NOMO-1 treated with dmso at 0.1 percent for 144 hours (cell line): ENCODE results near the gene PCLAF.
"Not testable (repeated sequence)": the region's sequence is repeated elsewhere in the genome, so short reads cannot be mapped to it uniquely, and the experiment has no call there.

Experiments
- DNase-seq: peaks from one replicate; lab custom pipeline; 2025; ENCODE audit not compliant: unreplicated experiment; lab: John Stamatoyannopoulos, UW

Gene PCLAF

DNA sequence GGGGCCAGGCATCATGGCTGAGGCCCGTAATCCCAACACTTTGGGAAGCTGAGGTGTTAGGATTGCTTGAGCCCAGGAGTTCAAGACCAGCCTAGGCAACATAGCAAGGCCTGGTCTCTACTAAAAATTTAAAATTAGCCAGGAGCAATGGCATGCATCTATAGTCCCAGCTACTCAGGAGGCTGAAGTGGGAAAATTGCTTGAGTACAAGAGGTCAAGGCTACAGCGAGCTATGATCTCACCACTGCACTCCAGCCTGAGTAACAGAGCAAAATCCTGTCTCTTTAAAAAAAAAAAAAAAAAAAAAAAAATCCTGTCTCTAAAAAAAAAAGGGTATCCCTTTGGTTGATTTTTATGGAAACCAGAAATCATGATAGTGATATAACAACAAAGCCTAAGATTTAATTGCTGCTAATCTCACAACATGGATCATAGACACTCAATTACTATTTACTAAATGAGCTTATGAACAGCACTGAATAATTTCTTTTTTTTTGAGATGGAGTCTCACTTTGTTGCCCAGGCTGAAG is 12.1 kb downstream of the PCLAF start:
- DNase-seq, result no peak

DNA sequence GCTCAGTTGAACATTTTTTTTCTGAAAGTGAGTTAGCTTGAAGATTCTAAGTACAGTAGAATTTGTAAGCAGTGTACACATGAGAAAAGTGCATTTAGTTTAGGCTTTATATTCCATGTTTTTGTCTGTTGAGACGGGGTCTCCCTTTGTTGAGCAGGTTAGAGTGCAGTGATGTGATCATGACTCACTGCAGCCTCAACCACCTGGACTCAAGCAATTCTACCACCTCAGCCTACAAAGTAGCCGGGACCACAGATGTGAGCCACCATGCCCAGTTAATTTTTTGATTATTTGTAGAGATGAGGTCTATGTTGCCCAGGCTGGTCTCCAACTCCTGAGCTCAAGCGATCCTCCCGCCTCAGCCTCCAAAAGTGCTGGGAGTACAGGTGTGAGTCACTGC is 20.0 kb downstream of the PCLAF start:
- no peak for DNase-seq

- DNase-seq, result no peak
These were observed 24.6 kb downstream of the PCLAF start for GRCh38 chr15:64356710-64357040.

GRCh38 chr15:64355944-64356709 is 25.1 kb downstream of the PCLAF start, which contains the start of gene CSNK1G1:
CSNK1G1 (minus strand) TSS chr15:64356173; CDS start chr15:64300499, 55,674 bp downstream.
- DNase-seq, result peak; percentile 92

- peak; percentile 22 for DNase-seq
These were observed 25.8 kb downstream of the PCLAF start for GRCh38 chr15:64355348-64355943.

GRCh38 chr15:64354688-64355344 is 26.4 kb downstream of the PCLAF start:
- no peak for DNase-seq

DNA sequence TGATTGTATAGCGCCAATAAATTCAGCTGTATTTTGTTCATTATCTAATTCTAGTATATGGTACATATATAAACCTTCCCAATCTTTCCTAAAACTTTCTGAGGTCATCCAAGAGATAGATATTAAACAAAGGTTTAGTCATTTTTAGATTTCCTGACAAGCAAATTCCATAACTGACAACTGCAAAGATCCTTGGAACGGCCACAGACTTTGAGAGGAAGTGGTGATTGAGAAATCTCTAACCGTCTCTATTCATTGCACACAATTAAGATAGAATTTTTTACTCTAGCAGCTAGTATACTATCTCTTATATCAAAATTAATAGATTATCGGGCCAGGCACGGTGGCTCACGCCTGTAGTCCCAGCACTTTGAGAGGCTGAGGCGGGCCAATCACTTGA is 30.0 kb downstream of the PCLAF start:
- no peak for DNase-seq

DNA sequence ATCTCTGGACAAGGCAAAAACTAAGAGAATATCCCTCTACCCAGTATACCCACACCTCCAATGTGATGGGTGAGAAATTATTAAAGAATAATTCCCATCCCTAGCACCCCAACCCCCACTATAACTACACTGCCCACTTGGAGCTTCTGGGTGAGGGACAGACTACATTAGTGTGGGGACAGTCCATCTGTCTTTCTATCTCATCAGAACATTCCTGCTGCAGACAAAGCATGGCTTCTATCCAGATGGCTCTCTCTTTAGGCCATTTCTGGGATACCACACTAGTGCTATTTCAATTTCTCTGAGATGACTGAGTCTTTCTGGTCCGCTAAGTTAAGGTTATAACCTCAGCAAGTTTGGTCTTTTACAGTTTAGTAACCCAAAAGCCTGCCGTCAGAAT is 31.9 kb downstream of the PCLAF start:
- no peak for DNase-seq

GRCh38 chr15:64348455-64348854 is 32.8 kb downstream of the PCLAF start:
- DNase-seq, result no peak

DNA sequence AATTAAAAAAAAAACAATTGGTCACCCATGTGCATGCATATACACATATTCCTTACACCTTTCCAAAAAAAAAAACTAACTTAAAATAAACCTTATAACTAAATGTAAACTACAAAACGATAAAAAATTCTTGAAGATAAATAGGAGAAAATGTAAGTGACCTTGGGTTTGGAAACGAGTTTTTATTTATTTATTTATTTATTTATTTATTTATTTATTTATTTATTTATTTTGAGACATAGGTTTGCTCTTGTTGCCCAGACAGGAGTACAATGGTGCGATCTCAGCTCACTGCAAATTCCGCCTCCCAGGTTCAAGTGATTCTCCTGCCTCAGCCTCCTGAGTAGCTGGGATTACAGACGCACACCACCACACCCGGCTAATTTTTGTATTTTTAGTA is 35.0 kb downstream of the PCLAF start:
- not testable (repeated sequence) for DNase-seq

DNA sequence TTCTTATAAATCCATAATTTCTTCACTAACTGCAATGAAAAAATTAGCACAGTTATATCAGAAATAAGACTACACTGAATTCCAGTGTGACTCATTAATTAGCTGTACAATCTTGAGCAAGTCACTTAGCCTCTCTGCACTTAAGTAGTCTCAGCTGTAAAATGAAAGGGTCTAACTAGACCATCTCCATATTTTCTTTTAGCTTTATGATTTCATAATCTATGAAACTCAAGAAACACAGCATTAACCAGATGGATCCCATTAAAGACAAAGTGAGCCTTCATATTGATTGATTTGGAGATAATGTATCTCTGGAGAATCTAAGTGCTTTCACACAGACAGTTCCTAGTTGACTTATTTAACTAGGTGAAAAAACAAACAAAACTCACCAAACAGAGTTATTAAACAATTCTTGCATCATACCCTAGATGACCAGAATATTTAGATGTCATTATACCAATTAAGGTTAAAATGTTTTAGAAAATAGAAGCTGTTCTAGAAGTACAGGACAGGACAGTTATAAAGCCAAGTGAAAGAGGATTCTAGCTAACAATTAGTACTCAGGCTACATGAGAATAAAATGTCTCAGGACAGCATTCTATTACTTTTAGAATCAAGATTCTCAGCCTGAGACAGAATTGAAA is 36.5 kb downstream of the PCLAF start:
- no peak for DNase-seq

DNA sequence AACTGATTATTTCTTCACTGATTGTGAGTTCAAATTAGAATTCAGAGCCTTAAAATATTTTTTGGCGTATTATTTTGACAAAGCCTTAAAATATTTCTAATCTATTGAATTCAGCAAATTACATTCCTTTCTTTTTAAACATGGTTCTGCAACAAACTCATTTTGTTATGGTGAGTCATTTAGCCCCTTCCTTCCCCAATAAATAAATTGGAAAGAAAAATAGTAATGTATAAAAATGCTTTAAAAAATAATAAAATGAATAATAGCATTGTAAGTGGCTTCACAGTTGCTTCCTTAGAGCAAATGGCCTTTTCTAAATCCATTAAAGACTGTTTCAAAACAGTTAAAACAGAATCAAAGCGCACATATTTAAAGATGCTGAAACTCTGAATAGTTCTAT is 37.4 kb downstream of the PCLAF start:
- DNase-seq, result no peak

DNA sequence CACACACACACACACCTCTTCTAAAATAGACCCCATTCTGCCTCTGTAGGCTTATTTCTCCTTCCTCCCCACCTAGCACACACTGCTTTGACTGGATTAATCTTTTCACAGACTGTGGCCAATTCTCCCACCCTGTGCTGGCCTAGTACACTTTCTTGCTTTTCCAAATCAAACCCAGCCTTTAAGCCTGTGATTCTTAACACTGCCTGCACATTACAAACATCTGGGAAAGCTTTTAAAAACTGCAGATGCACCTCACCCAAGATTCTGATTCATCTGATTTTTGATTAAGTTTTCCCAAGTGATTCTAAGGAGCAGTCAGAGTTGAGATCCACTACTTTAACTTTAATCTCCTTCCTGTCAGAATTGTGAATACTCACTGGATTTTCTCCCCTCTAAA is 38.0 kb downstream of the PCLAF start:
- no peak for DNase-seq

- DNase-seq, result no peak
These were observed 39.3 kb downstream of the PCLAF start for GRCh38 chr15:64341961-64342360.

DNA sequence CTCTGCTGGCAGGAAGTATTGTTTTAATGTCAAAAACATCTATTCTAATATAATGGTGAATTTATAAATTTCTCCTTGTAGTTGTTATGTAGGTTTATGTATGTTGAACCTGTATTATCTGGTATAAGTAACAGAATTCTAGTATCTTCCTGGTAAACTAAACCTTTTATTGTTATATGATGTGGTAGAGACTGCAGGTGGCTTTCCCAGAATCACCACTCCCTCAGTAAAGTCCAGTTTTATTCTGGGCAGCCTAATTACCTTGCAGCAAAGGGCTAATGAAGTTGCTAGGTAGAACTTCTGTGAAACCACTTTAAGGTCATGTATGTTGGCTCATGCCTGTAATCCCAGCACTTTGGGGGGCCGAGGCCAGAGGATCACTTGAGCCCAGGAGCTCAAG is 40.9 kb downstream of the PCLAF start:
- DNase-seq, result no peak

- DNase-seq, result no peak
These were observed 43.5 kb downstream of the PCLAF start for GRCh38 chr15:64337761-64338160.

- DNase-seq, result no peak
These were observed 47.0 kb downstream of the PCLAF start for GRCh38 chr15:64333986-64334929.

- no peak for DNase-seq
These were observed 47.7 kb downstream of the PCLAF start for GRCh38 chr15:64333516-64333915.

DNA sequence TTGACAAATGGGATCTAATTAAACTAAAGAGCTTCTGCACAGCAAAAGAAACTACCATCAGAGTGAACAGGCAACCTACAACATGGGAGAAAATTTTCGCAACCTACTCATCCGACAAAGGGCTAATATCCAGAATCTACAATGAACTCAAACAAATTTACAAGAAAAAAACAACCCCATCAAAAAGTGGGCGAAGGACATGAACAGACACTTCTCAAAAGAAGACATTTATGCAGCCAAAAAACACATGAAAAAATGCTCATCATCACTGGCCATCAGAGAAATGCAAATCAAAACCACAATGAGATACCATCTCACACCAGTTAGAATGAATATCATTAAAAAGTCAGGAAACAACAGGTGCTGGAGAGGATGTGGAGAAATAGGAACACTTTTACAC is 49.6 kb downstream of the PCLAF start:
- DNase-seq, result not testable (repeated sequence)

DNA sequence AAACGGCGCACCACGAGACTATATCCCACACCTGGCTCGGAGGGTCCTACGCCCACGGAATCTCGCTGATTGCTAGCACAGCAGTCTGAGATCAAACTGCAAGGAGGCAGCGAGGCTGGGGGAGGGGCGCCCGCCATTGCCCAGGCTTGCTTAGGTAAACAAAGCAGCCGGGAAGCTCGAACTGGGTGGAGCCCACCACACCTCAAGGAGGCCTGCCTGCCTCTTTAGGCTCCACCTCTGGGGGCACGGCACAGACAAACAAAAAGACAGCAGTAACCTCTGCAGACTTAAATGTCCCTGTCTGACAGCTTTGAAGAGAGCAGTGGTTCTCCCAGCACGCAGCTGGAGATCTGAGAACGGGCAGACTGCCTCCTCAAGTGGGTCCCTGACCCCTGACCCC is 54.3 kb downstream of the PCLAF start:
- DNase-seq, result not testable (repeated sequence)
